GM12878 (cell line): Measurements from ENCODE around the gene SNAI1. TPM values are rescaled to one million over a fixed set of nuclear protein-coding genes. Genes with fewer than 3 reads are reported as not detected.

Source experiments
- ATAC-seq: fragments of 200-7000 bp; cut with Tn5 transposase; 3 replicates; pipeline ENCODE4 v1.9.1; 2020; ENCODE audit warnings: mild to moderate bottlenecking, moderate library complexity
- BruUV-seq: library from RNA; stranded (reverse); fragments of 400-500 nt; replicated peaks from 2 replicates; lab custom pipeline; 2021; lab: Mats Ljungman, UMichigan
- CTCF ChIA-PET: fragments of 300-600 bp; sonication (Branson Sonifier 250); formaldehyde crosslinking; extraction: SDS; loops from one replicate; lab custom pipeline; 2021; ENCODE audit warnings: inconsistent platforms; lab: Yijun Ruan, JAX
- POLR2A ChIA-PET: fragments of 350-600 bp; formaldehyde crosslinking; extraction: SDS; loops from one replicate; lab custom pipeline; 2021; ENCODE audit warnings: inconsistent platforms; lab: Charles Lee
- RAD21 ChIA-PET: fragments of 300-600 bp; sonication (Branson Sonifier 250); formaldehyde crosslinking; loops from one replicate; lab custom pipeline; 2023; ENCODE audit warnings: antibody characterized with exemption; ENCODE audit not compliant: unreplicated experiment; lab: Charles Lee
- SMC1A ChIA-PET: fragments of 300-600 bp; sonication (Branson Sonifier 250); formaldehyde crosslinking; loops from one replicate; lab custom pipeline; 2023; ENCODE audit not compliant: unreplicated experiment, uncharacterized antibody; lab: Charles Lee
- DNase-seq: peaks from one replicate; pipeline ENCODE4 v3.0.0-alpha.2; 2011; ENCODE audit warnings: low read depth, low spot score
- FAIRE-seq: peaks from 3 replicates; lab custom pipeline; 2011; peaks lifted over from hg19 to GRCh38; lab: Jason Lieb, UNC
- H2AFZ ChIP-seq: 2 replicates; pipeline ENCODE4 v1.6.0; 2011; ENCODE audit warnings: low read depth, low read length, control low read depth; ENCODE audit not compliant: control insufficient read depth
- H3K27ac ChIP-seq: 2 replicates; pipeline ENCODE4 v1.5.1; 2011; ENCODE audit warnings: control low read depth; ENCODE audit not compliant: control insufficient read depth, insufficient read depth
- H3K27me3 ChIP-seq, 2 experiments: replicated peaks in 1 of 2; 2 replicates each; pipeline versions ENCODE4 v1.6.0 to v1.6.1; 2011; ENCODE audit warnings: low read length in 1 of 2; ENCODE audit not compliant: control insufficient read depth in 2 of 2, insufficient read depth in 2 of 2
- H3K36me3 ChIP-seq, 2 experiments: 2 replicates each; pipeline ENCODE4 v1.5.1; 2011; ENCODE audit warnings: low read length in 1 of 2; ENCODE audit not compliant: control insufficient read depth in 2 of 2, insufficient read depth in 2 of 2
- H3K4me1 ChIP-seq: 2 replicates; pipeline ENCODE4 v1.6.1; 2011; ENCODE audit warnings: mild to moderate bottlenecking, low read length, moderate library complexity, mixed read lengths; ENCODE audit not compliant: control insufficient read depth, insufficient read depth
- H3K4me2 ChIP-seq: 2 replicates; pipeline ENCODE4 v1.6.0; 2011; ENCODE audit warnings: control low read depth; ENCODE audit not compliant: control insufficient read depth, insufficient read depth
- H3K4me3 ChIP-seq: fragments of 200-600 bp; sonication (generic); 2 replicates; pipeline ENCODE4 v1.5.1; 2016
- H3K79me2 ChIP-seq: 2 replicates; pipeline ENCODE4 v1.6.0; 2011; ENCODE audit warnings: low read length; ENCODE audit not compliant: control insufficient read depth, insufficient read depth
- H3K9ac ChIP-seq: 2 replicates; pipeline ENCODE4 v1.8.0; 2011; ENCODE audit warnings: low read length, control low read depth, mixed read lengths; ENCODE audit not compliant: control insufficient read depth, insufficient read depth
- H3K9me3 ChIP-seq: replicated peaks from 3 replicates; pipeline ENCODE4 v1.5.1; 2011; ENCODE audit warnings: mild to moderate bottlenecking, low read length; ENCODE audit not compliant: control insufficient read depth, insufficient read depth
- H4K20me1 ChIP-seq: 2 replicates; pipeline ENCODE4 v1.6.0; 2011; ENCODE audit not compliant: control insufficient read depth, insufficient read depth
- BRCA1 ChIP-seq: IDR thresholded peaks from 2 replicates; pipeline ENCODE4 v1.6.1; 2011; ENCODE audit warnings: low read depth, low read length, improper control_type of control experiment
- CHD4 ChIP-seq: fragments of 200-600 bp; sonication (generic); IDR thresholded peaks from 2 replicates; pipeline ENCODE4 v1.6.1; 2016; ENCODE audit warnings: mild to moderate bottlenecking
- IRF3 ChIP-seq: fragments of 450-650 bp; IDR thresholded peaks from 2 replicates; pipeline ENCODE4 v1.6.1; 2014; ENCODE audit warnings: mild to moderate bottlenecking
- RCOR1 ChIP-seq: conservative IDR thresholded peaks from 2 replicates; pipeline ENCODE4 v1.6.1; 2012; ENCODE audit warnings: low read depth, low read length, improper control_type of control experiment
- SIX5 ChIP-seq: IDR thresholded peaks from 2 replicates; pipeline ENCODE4 v1.6.1; 2011; ENCODE audit warnings: mild to moderate bottlenecking, low read depth, low read length, moderate library complexity; ENCODE audit not compliant: severe bottlenecking
- TARDBP ChIP-seq: IDR thresholded peaks from 2 replicates; pipeline ENCODE4 v1.6.1; 2016; ENCODE audit warnings: borderline replicate concordance
- WGBS: methylation state at CpG from one replicate; pipeline ENCODE4 v1.1.6; 2016; ENCODE audit warnings: low lambda C conversion rate; ENCODE audit not compliant: insufficient replicate concordance, insufficient coverage; ENCODE audit errors: missing lambda C conversion rate; 5-methylcytosine and 5-hydroxymethylcytosine counted together
- in situ Hi-C: fragments of 300-500 bp; cut with MboI; formaldehyde crosslinking; loops from 9 replicates; pipeline ENCODE4 v1.14.3; 2018; ENCODE audit warnings: mixed read lengths
- intact Hi-C: fragments of 100-400 bp; cut with micrococcal nuclease; formaldehyde crosslinking; loops from one replicate; pipeline ENCODE4 v1.14.2; 2022; ENCODE audit not compliant: unreplicated experiment
- polyA plus RNA-seq, 11 experiments: library from polyadenylated mRNA; depleted of rRNA in 4 of 11; unstranded in 6 of 11; stranded (reverse) in 5 of 11; fragments of >200 nt; fragmentation: Nextera tagmentation in 4 of 11; fragmentation: Illumina TruSeq in 1 of 11; extraction: Ambion mirVana in 4 of 11; extraction: Trizol in 1 of 11; gene quantifications; 1 replicate in 1 of 11; 2 replicates in 10 of 11; pipeline versions ENCODE4 v1.2.1 to v1.2.3, GENCODE V29; 2011 to 2016; ENCODE audit warnings: inconsistent platforms in 2 of 11, missing spikeins in 2 of 11, low read depth in 1 of 11
- total RNA-seq, 4 experiments: library from RNA; depleted of rRNA in 3 of 4; stranded (reverse); fragments of >200 nt in 3 of 4; fragmentation: Illumina TruSeq in 1 of 4; extraction: Trizol in 1 of 4; gene quantifications; 2 replicates each; pipeline versions ENCODE4 v1.2.1 to v1.2.3, GENCODE V29; 2013 to 2021
- TF ChIP-seq, protein P1 (sequence below): IDR thresholded peaks from 2 replicates; pipeline ENCODE4 v1.6.1; 2012; ENCODE audit warnings: mild to moderate bottlenecking, low read depth, low read length

Gene SNAI1
- total and polyA plus RNA-seq, 10 of the 15 experiments (the other 5 are each of a cell fraction or from before 2014, with no cell fraction given): 0.11 to 0.79 (median 0.24) TPM; not detected in 2

- no peaks in the 10 kb centered on the region for H4K20me1 ChIP-seq
- RAD21 ChIA-PET: no interaction called here
- BruUV-seq: no TSS peak
- no peak overlapping the region for H3K27ac ChIP-seq
- intact Hi-C loops: no loop called here
- SMC1A ChIA-PET: no interaction called here
- ATAC-seq: no peak
- peaks cover 10% of the 10 kb centered on the region for H3K4me1 ChIP-seq
- DNase-seq: no peak
- POLR2A ChIA-PET: interaction anchor here (1.4 kb wide), 1 partner anchor 17 kb away, joined by 3 read pairs; no protein-coding TSS in a partner anchor
- H3K36me3 ChIP-seq: no peaks in the 10 kb centered on the region
- in situ Hi-C loops: no loop called here
- FAIRE-seq: no peak
- no peaks in the 10 kb centered on the region for H3K27me3 ChIP-seq
- H3K4me2 ChIP-seq: no peak overlapping the region
- H3K9me3 ChIP-seq: no peaks in the 10 kb centered on the region
- no peak overlapping the region for H2AFZ ChIP-seq
- H3K4me3 ChIP-seq: no peak overlapping the region
- WGBS: 51% methylated on average over 18 of the region's 18 CpGs
- TF ChIP-seq CHD4: no peak
- no peak for TF ChIP-seq BRCA1
- TF ChIP-seq, protein P1, sequence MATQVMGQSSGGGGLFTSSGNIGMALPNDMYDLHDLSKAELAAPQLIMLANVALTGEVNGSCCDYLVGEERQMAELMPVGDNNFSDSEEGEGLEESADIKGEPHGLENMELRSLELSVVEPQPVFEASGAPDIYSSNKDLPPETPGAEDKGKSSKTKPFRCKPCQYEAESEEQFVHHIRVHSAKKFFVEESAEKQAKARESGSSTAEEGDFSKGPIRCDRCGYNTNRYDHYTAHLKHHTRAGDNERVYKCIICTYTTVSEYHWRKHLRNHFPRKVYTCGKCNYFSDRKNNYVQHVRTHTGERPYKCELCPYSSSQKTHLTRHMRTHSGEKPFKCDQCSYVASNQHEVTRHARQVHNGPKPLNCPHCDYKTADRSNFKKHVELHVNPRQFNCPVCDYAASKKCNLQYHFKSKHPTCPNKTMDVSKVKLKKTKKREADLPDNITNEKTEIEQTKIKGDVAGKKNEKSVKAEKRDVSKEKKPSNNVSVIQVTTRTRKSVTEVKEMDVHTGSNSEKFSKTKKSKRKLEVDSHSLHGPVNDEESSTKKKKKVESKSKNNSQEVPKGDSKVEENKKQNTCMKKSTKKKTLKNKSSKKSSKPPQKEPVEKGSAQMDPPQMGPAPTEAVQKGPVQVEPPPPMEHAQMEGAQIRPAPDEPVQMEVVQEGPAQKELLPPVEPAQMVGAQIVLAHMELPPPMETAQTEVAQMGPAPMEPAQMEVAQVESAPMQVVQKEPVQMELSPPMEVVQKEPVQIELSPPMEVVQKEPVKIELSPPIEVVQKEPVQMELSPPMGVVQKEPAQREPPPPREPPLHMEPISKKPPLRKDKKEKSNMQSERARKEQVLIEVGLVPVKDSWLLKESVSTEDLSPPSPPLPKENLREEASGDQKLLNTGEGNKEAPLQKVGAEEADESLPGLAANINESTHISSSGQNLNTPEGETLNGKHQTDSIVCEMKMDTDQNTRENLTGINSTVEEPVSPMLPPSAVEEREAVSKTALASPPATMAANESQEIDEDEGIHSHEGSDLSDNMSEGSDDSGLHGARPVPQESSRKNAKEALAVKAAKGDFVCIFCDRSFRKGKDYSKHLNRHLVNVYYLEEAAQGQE: no peak
- no peak for TF ChIP-seq IRF3
- TF ChIP-seq TARDBP: no peak
- TF ChIP-seq RCOR1: no peak
- TF ChIP-seq SIX5: no peak
- no peaks in the 10 kb centered on the region for H3K79me2 ChIP-seq
- CTCF ChIA-PET: no interaction called here
- no peak overlapping the region for H3K9ac ChIP-seq
Measured at GRCh38 chr20:50015993-50016770, 33.4 kb downstream of the SNAI1 start.
